Large intestine (tissue), 3 donors: ENCODE results near the gene SLC5A12. TPM values are rescaled to one million over a fixed set of nuclear protein-coding genes. Genes with fewer than 3 reads are reported as not detected.

Experiments used
- DNase-seq, 2 donors: peaks; one replicate each; pipeline versions ENCODE4 v3.0.0 to v3.0.0-alpha.2; 2013
- H3K27ac ChIP-seq: one replicate; pipeline ENCODE4 v1.5.1; 2013; ENCODE audit warnings: low read length
- H3K27me3 ChIP-seq: 2 replicates; pipeline ENCODE4 v1.6.1; 2013; ENCODE audit warnings: low read length; ENCODE audit not compliant: control insufficient read depth, insufficient read depth
- H3K36me3 ChIP-seq: 2 replicates; pipeline ENCODE4 v1.6.1; 2013; ENCODE audit warnings: low read length; ENCODE audit not compliant: control insufficient read depth, insufficient read depth
- H3K4me1 ChIP-seq: one replicate; pipeline ENCODE4 v1.6.1; 2013; ENCODE audit warnings: low read length; ENCODE audit not compliant: control insufficient read depth, insufficient read depth
- H3K4me3 ChIP-seq: one replicate; pipeline ENCODE4 v1.5.1; 2013; ENCODE audit warnings: low read length
- H3K9me3 ChIP-seq: one replicate; pipeline ENCODE4 v1.6.1; 2013; ENCODE audit warnings: mild to moderate bottlenecking, low read depth, low read length, moderate library complexity; ENCODE audit not compliant: control insufficient read depth
- WGBS: methylation state at CpG from one replicate; pipeline ENCODE4 v1.1.5; 2013; ENCODE audit warnings: low lambda C conversion rate; ENCODE audit not compliant: insufficient coverage; 5-methylcytosine and 5-hydroxymethylcytosine counted together
- polyA plus RNA-seq: library from polyadenylated mRNA; unstranded; fragments of 120-200 nt; gene quantifications from one replicate; pipeline ENCODE4 v1.2.1, GENCODE V29; 2013

The SLC5A12 gene
- polyA plus RNA-seq, 1 donor: 205 TPM

GRCh38 chr11:26729284-26729683 lies 7.4 kb upstream of the SLC5A12 start:
- no peaks in the 10 kb centered on the region for H3K27me3 ChIP-seq
- H3K36me3 ChIP-seq: no peaks in the 10 kb centered on the region
- no peak overlapping the region for H3K4me3 ChIP-seq
- H3K4me1 ChIP-seq: peaks cover 17% of the 10 kb centered on the region
- WGBS: 100% methylated on average over 1 of the region's 1 CpG
- no peak for DNase-seq
- peaks cover 2% of the 10 kb centered on the region for H3K9me3 ChIP-seq
- H3K27ac ChIP-seq: no peak overlapping the region

- no peaks in the 10 kb centered on the region for H3K36me3 ChIP-seq
- no peaks in the 10 kb centered on the region for H3K27me3 ChIP-seq
- no peak for DNase-seq
- H3K4me1 ChIP-seq: peaks cover 16% of the 10 kb centered on the region
- H3K9me3 ChIP-seq: peaks cover 2% of the 10 kb centered on the region
- 83% methylated on average over 1 of the region's 3 CpGs for WGBS
- no peak overlapping the region for H3K27ac ChIP-seq
- no peak overlapping the region for H3K4me3 ChIP-seq
Observed at GRCh38 chr11:26726960-26727359, 5.1 kb upstream of the SLC5A12 start.

GRCh38 chr11:26719998-26720397 lies 1.9 kb downstream of the SLC5A12 start:
- peak overlapping the region; percentile 93 for H3K27ac ChIP-seq
- H3K27me3 ChIP-seq: no peaks in the 10 kb centered on the region
- 67% methylated on average over 1 of the region's 2 CpGs for WGBS
- peaks cover 13% of the 10 kb centered on the region for H3K4me1 ChIP-seq
- H3K36me3 ChIP-seq: no peaks in the 10 kb centered on the region
- H3K4me3 ChIP-seq: peak overlapping the region; percentile 59
- H3K9me3 ChIP-seq: no peaks in the 10 kb centered on the region
- DNase-seq: no peak

GRCh38 chr11:26719289-26719973 lies 2.4 kb downstream of the SLC5A12 start:
- Histone ChIP-seq H3K4me1 (peaks cover 18% of the 10 kb centered on the region), H3K27ac (peak overlapping the region; percentile 93), H3K9me3 (no peaks in the 10 kb centered on the region), H3K27me3 (no peaks in the 10 kb centered on the region), H3K36me3 (no peaks in the 10 kb centered on the region), H3K4me3 (peak overlapping the region; percentile 59)
- DNase-seq: peak in 1 of 2 donors; percentile 34
- 58% methylated on average over 2 of the region's 2 CpGs for WGBS

GRCh38 chr11:26717771-26718170 lies 4.1 kb downstream of the SLC5A12 start:
- Histone ChIP-seq H3K9me3 (no peaks in the 10 kb centered on the region), H3K36me3 (no peaks in the 10 kb centered on the region), H3K27me3 (no peaks in the 10 kb centered on the region), H3K4me3 (peak overlapping the region; percentile 59), H3K4me1 (peaks cover 17% of the 10 kb centered on the region), H3K27ac (peak overlapping the region; percentile 93)
- peak in 1 of 2 donors; percentile 70 for DNase-seq

GRCh38 chr11:26715133-26715532 lies 6.7 kb downstream of the SLC5A12 start:
- Histone ChIP-seq H3K36me3 (peaks cover 4% of the 10 kb centered on the region), H3K9me3 (no peaks in the 10 kb centered on the region), H3K27ac (peak overlapping the region; percentile 7), H3K4me1 (peaks cover 21% of the 10 kb centered on the region), H3K4me3 (no peak overlapping the region), H3K27me3 (no peaks in the 10 kb centered on the region)
- DNase-seq: peak in 1 of 2 donors; percentile 62
- 0% methylated on average over 1 of the region's 1 CpG for WGBS

GRCh38 chr11:26712497-26712896 lies 9.4 kb downstream of the SLC5A12 start:
- Histone ChIP-seq H3K27ac (no peak overlapping the region), H3K36me3 (peaks cover 4% of the 10 kb centered on the region), H3K9me3 (no peaks in the 10 kb centered on the region), H3K4me3 (no peak overlapping the region), H3K4me1 (peaks cover 21% of the 10 kb centered on the region), H3K27me3 (no peaks in the 10 kb centered on the region)
- DNase-seq: no peak
- WGBS: no CpG with 5 or more reads among the region's 5 CpGs

- no peaks in the 10 kb centered on the region for H3K9me3 ChIP-seq
- peaks cover 7% of the 10 kb centered on the region for H3K36me3 ChIP-seq
- H3K4me3 ChIP-seq: no peak overlapping the region
- DNase-seq: no peak
- no peaks in the 10 kb centered on the region for H3K27me3 ChIP-seq
- 54% methylated on average over 2 of the region's 2 CpGs for WGBS
- H3K27ac ChIP-seq: no peak overlapping the region
- peaks cover 21% of the 10 kb centered on the region for H3K4me1 ChIP-seq
Observed at GRCh38 chr11:26710489-26710888, 11.4 kb downstream of the SLC5A12 start.

GRCh38 chr11:26708736-26709456 lies 13.0 kb downstream of the SLC5A12 start:
- Histone ChIP-seq H3K4me1 (peaks cover 23% of the 10 kb centered on the region), H3K4me3 (no peak overlapping the region), H3K9me3 (no peaks in the 10 kb centered on the region), H3K27me3 (no peaks in the 10 kb centered on the region), H3K36me3 (peaks cover 7% of the 10 kb centered on the region), H3K27ac (no peak overlapping the region)
- no CpG with 5 or more reads among the region's 2 CpGs for WGBS
- no peak for DNase-seq

GRCh38 chr11:26706181-26706580 lies 15.7 kb downstream of the SLC5A12 start:
- Histone ChIP-seq H3K4me1 (peaks cover 25% of the 10 kb centered on the region), H3K36me3 (peaks cover 3% of the 10 kb centered on the region), H3K9me3 (no peaks in the 10 kb centered on the region), H3K4me3 (no peak overlapping the region), H3K27me3 (no peaks in the 10 kb centered on the region), H3K27ac (no peak overlapping the region)
- 80% methylated on average over 1 of the region's 1 CpG for WGBS
- no peak for DNase-seq
